Naive thymus-derived CD8-positive, alpha-beta T cell (primary cell): Measurements from ENCODE around the gene EPN2. TPM values are rescaled to one million over a fixed set of nuclear protein-coding genes. Genes with fewer than 3 reads are reported as not detected.

ENCODE experiments used
- ATAC-seq, 2 donors: fragments of 150-1000 bp; cut with Tn5 transposase in 1 of 2; sonication (Bioruptor Pico), chemical (Tn5 transposase) in 1 of 2; 1 replicate in 1 of 2; 2 replicates in 1 of 2; pipeline ENCODE4 v1.10.0; 2021; ENCODE audit warnings: mild to moderate bottlenecking in 2 of 2, moderate library complexity in 2 of 2
- POLR2A ChIA-PET: fragments of 350-600 bp; sonication (Branson Sonifier 250); formaldehyde crosslinking; loops from one replicate; lab custom pipeline; 2021; ENCODE audit warnings: antibody characterized with exemption; lab: Charles Lee
- DNase-seq, 10 donors: peaks; one replicate each; pipeline versions ENCODE4 v3.0.0 to v3.0.0-alpha.2; 2020 to 2022
- H3K27ac Mint-ChIP-seq, 10 donors: one replicate each; pipeline ENCODE4 v1.8.0; 2020 to 2022; ENCODE audit warnings: mild to moderate bottlenecking in 10 of 10, mixed read lengths in 10 of 10, moderate library complexity in 4 of 10, inconsistent platforms in 1 of 10
- H3K27me3 Mint-ChIP-seq, 5 donors: one replicate each; pipeline ENCODE4 v1.8.0; 2021 to 2022; ENCODE audit warnings: mixed read lengths in 5 of 5
- H3K36me3 Mint-ChIP-seq, 3 donors: one replicate each; pipeline ENCODE4 v1.8.0; 2020 to 2022; ENCODE audit warnings: mixed read lengths in 3 of 3, mild to moderate bottlenecking in 2 of 3, inconsistent platforms in 1 of 3
- H3K4me1 Mint-ChIP-seq, 4 donors: one replicate each; pipeline ENCODE4 v1.8.0; 2021 to 2022; ENCODE audit warnings: mixed read lengths in 4 of 4
- H3K4me3 Mint-ChIP-seq, 10 donors: one replicate each; pipeline ENCODE4 v1.8.0; 2020 to 2022; ENCODE audit warnings: mild to moderate bottlenecking in 10 of 10, mixed read lengths in 10 of 10, moderate library complexity in 6 of 10, inconsistent platforms in 1 of 10
- H3K9me3 Mint-ChIP-seq, 9 donors: one replicate each; pipeline ENCODE4 v1.8.0; 2020 to 2022; ENCODE audit warnings: mixed read lengths in 9 of 9, mild to moderate bottlenecking in 3 of 9, inconsistent platforms in 1 of 9, moderate library complexity in 1 of 9
- polyA plus RNA-seq, 3 donors: library from polyadenylated mRNA; unstranded; fragments of 300-500 nt; fragmentation: Illumina TruSeq; gene quantifications; one replicate each; pipeline ENCODE4 v1.2.3, GENCODE V29; 2021
- total RNA-seq, 8 experiments: library from RNA in 2 of 8; stranded (reverse) in 2 of 8; gene quantifications; one replicate each; pipeline ENCODE4 v1.2.3 and lab custom pipeline; 2021 to 2026

Gene EPN2
- total and polyA plus RNA-seq, 5 experiments from 2014 or later = 1.3 to 6.5 (median 3.7) TPM

DNA sequence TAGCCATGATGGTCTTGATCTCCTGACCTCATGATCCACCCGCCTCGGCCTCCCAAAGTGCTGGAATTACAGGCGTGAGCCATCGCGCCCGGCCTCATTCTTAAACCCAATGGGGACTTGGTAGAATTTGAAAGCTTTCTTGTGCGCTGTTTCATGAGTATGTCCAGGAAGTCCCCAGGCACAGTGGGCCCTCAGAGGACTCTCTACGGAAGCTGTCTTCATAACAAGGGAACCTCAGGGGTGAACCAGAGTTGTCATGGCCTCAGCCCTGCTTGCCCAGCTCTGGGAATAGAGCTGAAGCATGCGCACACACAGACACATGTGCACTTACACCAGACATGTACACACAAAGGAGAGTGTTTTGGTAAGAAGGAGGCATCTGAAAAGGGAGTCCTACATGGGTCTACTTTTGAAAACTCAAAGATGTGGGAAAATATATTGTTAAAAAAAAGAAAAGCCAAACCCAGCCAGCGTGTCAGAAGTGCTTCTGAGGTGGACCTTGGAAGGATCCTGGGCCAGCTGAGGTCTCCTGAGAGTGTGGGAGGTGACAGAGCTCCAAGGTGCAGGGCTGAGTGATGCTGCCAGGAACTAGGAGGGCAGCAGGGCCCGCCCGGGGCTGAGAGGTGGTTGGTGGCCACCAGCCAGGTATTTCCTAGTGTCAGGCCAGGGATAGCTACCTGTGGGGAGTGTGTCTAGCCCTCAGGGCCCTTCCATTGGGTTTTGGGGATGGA, 54.6 kb downstream of the EPN2 start:
- no peak overlapping the region for H3K27ac Mint-ChIP-seq
- peaks cover 0 to 5% (median 0%) of the 10 kb centered on the region in 3 donors for H3K36me3 Mint-ChIP-seq
- DNase-seq = no peak
- no peak overlapping the region for H3K4me3 Mint-ChIP-seq
- no peaks in the 10 kb centered on the region for H3K9me3 Mint-ChIP-seq
- POLR2A ChIA-PET = no interaction called here
- peaks cover 10 to 71% (median 29%) of the 10 kb centered on the region in 5 donors for H3K27me3 Mint-ChIP-seq
- no peak for ATAC-seq
- H3K4me1 Mint-ChIP-seq = peaks cover 0 to 10% (median 3%) of the 10 kb centered on the region in 4 donors

GRCh38 chr17:19292377-19292711, 55.2 kb downstream of the EPN2 start:
- Mint-ChIP-seq H3K4me3 (no peak overlapping the region), H3K4me1 (peaks cover 0 to 10% (median 3%) of the 10 kb centered on the region in 4 donors), H3K27me3 (peaks cover 10 to 71% (median 29%) of the 10 kb centered on the region in 5 donors), H3K36me3 (peaks cover 0 to 5% (median 0%) of the 10 kb centered on the region in 3 donors), H3K9me3 (no peaks in the 10 kb centered on the region), H3K27ac (no peak overlapping the region)
- ATAC-seq (no peak), DNase-seq (no peak)
- POLR2A ChIA-PET = no interaction called here

- ATAC-seq (no peak), DNase-seq (no peak)
- Mint-ChIP-seq H3K9me3 (no peaks in the 10 kb centered on the region), H3K4me3 (no peak overlapping the region), H3K36me3 (no peaks in the 10 kb centered on the region), H3K27ac (no peak overlapping the region), H3K27me3 (peaks cover 7 to 51% (median 17%) of the 10 kb centered on the region in 5 donors), H3K4me1 (peaks cover 0 to 7% (median under 1%) of the 10 kb centered on the region in 4 donors)
- POLR2A ChIA-PET = interaction anchor here (0.6 kb wide), 1 partner anchor 35 kb away, joined by 3 read pairs; no protein-coding TSS in a partner anchor
Observed at GRCh38 chr17:19294443-19294842, 57.3 kb downstream of the EPN2 start.

GRCh38 chr17:19295473-19296135, 58.4 kb downstream of the EPN2 start:
- Mint-ChIP-seq H3K9me3 (no peaks in the 10 kb centered on the region), H3K36me3 (no peaks in the 10 kb centered on the region), H3K4me1 (peaks cover 0 to 3% (median 0%) of the 10 kb centered on the region in 4 donors), H3K4me3 (no peak overlapping the region), H3K27me3 (peaks cover 9 to 51% (median 14%) of the 10 kb centered on the region in 5 donors), H3K27ac (no peak overlapping the region)
- POLR2A ChIA-PET = no interaction called here
- ATAC-seq = no peak
- DNase-seq = no peak

DNA sequence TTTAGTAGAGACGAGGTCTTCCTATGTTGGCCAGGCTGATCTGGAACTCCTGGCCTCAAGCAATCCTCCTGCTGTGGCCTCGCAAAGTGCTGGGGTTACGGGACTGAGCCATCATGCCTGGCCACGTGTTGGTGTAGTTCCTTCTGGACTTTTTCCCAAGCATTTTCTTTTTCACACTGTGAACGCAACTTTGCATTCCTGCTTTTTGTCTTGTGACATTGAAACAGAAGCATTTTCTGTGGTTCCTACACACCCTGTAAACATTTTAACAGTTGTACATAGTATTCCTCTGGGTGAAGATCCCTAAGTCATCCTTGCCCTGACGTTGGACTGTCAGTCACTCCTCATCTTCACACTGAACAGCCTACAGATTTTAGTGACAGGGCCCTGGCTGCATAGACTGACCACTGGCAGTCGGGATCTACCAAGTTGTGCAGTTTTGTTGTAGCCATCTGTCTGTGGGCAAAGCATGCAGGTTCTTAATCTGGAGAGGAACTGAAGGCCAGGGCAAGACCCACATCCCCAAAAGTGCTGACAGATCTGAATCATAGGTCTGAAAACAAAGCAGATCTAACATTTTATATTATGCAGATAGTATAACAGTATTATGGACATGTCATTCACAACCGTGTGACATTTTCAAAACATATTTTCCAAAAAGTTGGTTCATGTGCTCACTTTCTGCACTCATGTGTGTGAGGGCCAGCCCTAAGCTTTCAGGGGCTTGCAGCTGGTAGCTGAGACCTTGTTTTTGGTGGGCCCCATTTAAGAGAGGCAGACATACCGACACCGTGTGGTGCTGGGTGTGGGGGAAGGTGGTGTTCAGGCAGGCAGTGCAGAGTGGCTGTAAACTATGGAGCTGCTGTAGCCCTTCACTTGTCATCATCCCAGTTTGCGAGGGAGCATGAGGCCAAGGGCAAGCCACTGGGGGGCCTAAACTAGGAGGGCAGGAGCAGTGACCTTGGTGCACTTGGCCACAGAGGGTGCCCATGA, 59.9 kb downstream of the EPN2 start:
- no peak overlapping the region for H3K4me3 Mint-ChIP-seq
- H3K27me3 Mint-ChIP-seq = peaks cover 6 to 51% (median 14%) of the 10 kb centered on the region in 5 donors
- no peaks in the 10 kb centered on the region for H3K36me3 Mint-ChIP-seq
- POLR2A ChIA-PET = no interaction called here
- no peaks in the 10 kb centered on the region for H3K4me1 Mint-ChIP-seq
- no peak for DNase-seq
- no peak for ATAC-seq
- no peak overlapping the region for H3K27ac Mint-ChIP-seq
- H3K9me3 Mint-ChIP-seq = no peaks in the 10 kb centered on the region

GRCh38 chr17:19298569-19299213, 61.5 kb downstream of the EPN2 start:
- POLR2A ChIA-PET = no interaction called here
- no peak for DNase-seq
- H3K27ac Mint-ChIP-seq = no peak overlapping the region
- H3K4me3 Mint-ChIP-seq = no peak overlapping the region
- no peaks in the 10 kb centered on the region for H3K36me3 Mint-ChIP-seq
- peaks cover 6 to 56% (median 11%) of the 10 kb centered on the region in 5 donors for H3K27me3 Mint-ChIP-seq
- H3K4me1 Mint-ChIP-seq = peaks cover 0 to 11% (median 0%) of the 10 kb centered on the region in 4 donors
- no peaks in the 10 kb centered on the region for H3K9me3 Mint-ChIP-seq
- ATAC-seq = no peak

DNA sequence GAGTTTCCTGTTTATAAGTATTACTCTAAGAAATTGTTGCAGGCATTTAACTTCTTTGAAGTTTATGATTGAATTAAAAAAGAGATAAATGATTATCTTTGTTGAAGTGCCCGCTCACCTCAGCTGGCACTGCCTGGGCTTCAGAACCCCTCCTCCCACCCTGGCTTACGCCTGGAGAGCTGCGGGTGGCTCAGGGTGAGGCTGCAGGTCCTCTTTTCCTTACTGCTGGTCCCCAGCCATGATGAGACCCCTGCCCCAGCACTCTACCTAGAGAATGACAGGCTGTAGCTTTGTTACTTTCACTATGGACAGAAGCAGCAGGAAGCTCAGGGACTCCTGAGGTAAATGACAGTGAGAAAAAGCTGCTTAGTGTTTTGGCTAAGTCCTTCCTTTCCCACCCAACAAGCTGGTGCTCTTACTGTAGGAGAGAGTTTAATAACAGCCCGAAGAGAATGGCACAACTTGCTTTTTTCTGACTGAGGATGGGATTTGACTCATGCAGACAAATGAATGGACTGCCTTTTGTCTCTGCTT, 62.1 kb downstream of the EPN2 start:
- H3K4me1 Mint-ChIP-seq = peaks cover 0 to 15% (median 0%) of the 10 kb centered on the region in 4 donors
- no peak overlapping the region for H3K4me3 Mint-ChIP-seq
- peaks cover 6 to 62% (median 11%) of the 10 kb centered on the region in 5 donors for H3K27me3 Mint-ChIP-seq
- no peak for ATAC-seq
- H3K36me3 Mint-ChIP-seq = no peaks in the 10 kb centered on the region
- no peak overlapping the region for H3K27ac Mint-ChIP-seq
- no peak for DNase-seq
- H3K9me3 Mint-ChIP-seq = no peaks in the 10 kb centered on the region
- POLR2A ChIA-PET = no interaction called here

DNA sequence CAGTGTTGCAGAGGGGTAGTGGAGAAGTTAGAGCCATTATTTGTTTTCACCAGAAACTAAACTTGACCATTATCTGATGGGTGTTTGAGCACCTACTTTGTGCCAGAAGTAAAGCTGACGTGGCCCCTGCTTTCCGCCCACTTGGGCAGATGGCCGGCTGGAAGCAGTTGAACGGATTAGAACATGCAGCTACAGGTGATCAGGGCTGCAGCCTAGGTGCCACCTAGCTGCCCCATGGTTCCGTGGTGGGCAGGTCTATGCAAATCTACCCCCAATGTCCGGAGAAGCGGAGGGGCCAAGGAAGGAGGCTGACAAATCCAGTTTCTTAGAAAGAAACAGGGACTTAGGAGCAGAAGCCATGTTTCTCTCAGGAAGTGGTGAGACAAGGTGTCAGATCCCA, 62.7 kb downstream of the EPN2 start:
- H3K36me3 Mint-ChIP-seq = no peaks in the 10 kb centered on the region
- H3K4me3 Mint-ChIP-seq = no peak overlapping the region
- no peak overlapping the region for H3K27ac Mint-ChIP-seq
- no peaks in the 10 kb centered on the region for H3K9me3 Mint-ChIP-seq
- no peak for DNase-seq
- peaks cover 6 to 64% (median 11%) of the 10 kb centered on the region in 5 donors for H3K27me3 Mint-ChIP-seq
- ATAC-seq = no peak
- H3K4me1 Mint-ChIP-seq = peaks cover 0 to 16% (median 0%) of the 10 kb centered on the region in 4 donors
- POLR2A ChIA-PET = no interaction called here

- ATAC-seq = no peak
- no peaks in the 10 kb centered on the region for H3K9me3 Mint-ChIP-seq
- POLR2A ChIA-PET = interaction anchor here (0.8 to 1.0 kb wide), 2 partner anchors 16 to 376 kb away, joined by 3 to 4 read pairs; no protein-coding TSS in a partner anchor
- H3K27ac Mint-ChIP-seq = peak overlapping the region in 1 of 10 donors; percentile 35
- no peak overlapping the region for H3K4me3 Mint-ChIP-seq
- peaks cover 12 to 70% (median 25%) of the 10 kb centered on the region in 5 donors for H3K27me3 Mint-ChIP-seq
- H3K4me1 Mint-ChIP-seq = peaks cover 12 to 31% (median 13%) of the 10 kb centered on the region in 4 donors
- no peak for DNase-seq
- no peaks in the 10 kb centered on the region for H3K36me3 Mint-ChIP-seq
Observed at GRCh38 chr17:19301274-19301951, 64.2 kb downstream of the EPN2 start.

DNA sequence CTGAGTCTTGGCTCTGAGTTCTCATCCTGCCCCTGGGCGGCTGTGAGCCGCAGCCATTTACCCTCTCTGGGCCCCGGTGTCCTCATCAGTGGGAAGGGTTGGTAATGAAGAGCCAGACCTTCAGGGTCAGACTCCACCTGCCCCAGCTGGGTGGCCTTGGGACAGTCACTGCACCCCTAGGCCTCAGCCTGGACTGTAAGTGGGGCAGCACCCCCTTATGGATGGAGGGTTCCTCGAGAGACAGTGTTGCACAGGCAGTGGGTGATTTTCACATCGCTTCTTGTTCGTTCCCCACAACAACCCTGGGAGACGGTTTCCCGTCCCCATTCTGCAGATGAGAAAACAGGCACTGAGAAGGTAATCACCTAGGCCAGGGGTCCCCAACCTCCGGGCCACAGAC, 64.8 kb downstream of the EPN2 start:
- Mint-ChIP-seq H3K27me3 (peaks cover 16 to 72% (median 30%) of the 10 kb centered on the region in 5 donors), H3K4me3 (no peak overlapping the region), H3K27ac (peak overlapping the region in 1 of 10 donors; percentile 35), H3K36me3 (no peaks in the 10 kb centered on the region), H3K9me3 (no peaks in the 10 kb centered on the region), H3K4me1 (peaks cover 17 to 37% (median 19%) of the 10 kb centered on the region in 4 donors)
- ATAC-seq = no peak
- DNase-seq = no peak
- POLR2A ChIA-PET = no interaction called here

- POLR2A ChIA-PET = no interaction called here
- Mint-ChIP-seq H3K36me3 (no peaks in the 10 kb centered on the region), H3K27me3 (peaks cover 19 to 76% (median 34%) of the 10 kb centered on the region in 5 donors), H3K4me1 (peaks cover 19 to 43% (median 24%) of the 10 kb centered on the region in 4 donors), H3K4me3 (no peak overlapping the region), H3K9me3 (no peaks in the 10 kb centered on the region), H3K27ac (peak overlapping the region in 1 of 10 donors; percentile 23)
- ATAC-seq (no peak), DNase-seq (no peak)
Observed at GRCh38 chr17:19302791-19303331, 65.7 kb downstream of the EPN2 start.
